Measurements from ENCODE around the gene GATA2.

Gene GATA2

GRCh38 chr3:128492671-128493569 is at the start of gene GATA2:
Gene GATA2, minus strand, starts transcription at chr3:128493201. Its CDS starts 6,170 bp downstream, at chr3:128487031.
- no peak for DNase-seq (ENCODE audit: low spot score)

GRCh38 chr3:128541246-128541645 is 48.2 kb upstream of the GATA2 start:
- DNase-seq (ENCODE audit: low spot score) = no peak

GRCh38 chr3:128539376-128539775 is 46.4 kb upstream of the GATA2 start:
- no peak for DNase-seq (ENCODE audit: low spot score)

GRCh38 chr3:128537091-128537703 is 44.2 kb upstream of the GATA2 start:
- no peak for DNase-seq (ENCODE audit: low spot score)

DNA sequence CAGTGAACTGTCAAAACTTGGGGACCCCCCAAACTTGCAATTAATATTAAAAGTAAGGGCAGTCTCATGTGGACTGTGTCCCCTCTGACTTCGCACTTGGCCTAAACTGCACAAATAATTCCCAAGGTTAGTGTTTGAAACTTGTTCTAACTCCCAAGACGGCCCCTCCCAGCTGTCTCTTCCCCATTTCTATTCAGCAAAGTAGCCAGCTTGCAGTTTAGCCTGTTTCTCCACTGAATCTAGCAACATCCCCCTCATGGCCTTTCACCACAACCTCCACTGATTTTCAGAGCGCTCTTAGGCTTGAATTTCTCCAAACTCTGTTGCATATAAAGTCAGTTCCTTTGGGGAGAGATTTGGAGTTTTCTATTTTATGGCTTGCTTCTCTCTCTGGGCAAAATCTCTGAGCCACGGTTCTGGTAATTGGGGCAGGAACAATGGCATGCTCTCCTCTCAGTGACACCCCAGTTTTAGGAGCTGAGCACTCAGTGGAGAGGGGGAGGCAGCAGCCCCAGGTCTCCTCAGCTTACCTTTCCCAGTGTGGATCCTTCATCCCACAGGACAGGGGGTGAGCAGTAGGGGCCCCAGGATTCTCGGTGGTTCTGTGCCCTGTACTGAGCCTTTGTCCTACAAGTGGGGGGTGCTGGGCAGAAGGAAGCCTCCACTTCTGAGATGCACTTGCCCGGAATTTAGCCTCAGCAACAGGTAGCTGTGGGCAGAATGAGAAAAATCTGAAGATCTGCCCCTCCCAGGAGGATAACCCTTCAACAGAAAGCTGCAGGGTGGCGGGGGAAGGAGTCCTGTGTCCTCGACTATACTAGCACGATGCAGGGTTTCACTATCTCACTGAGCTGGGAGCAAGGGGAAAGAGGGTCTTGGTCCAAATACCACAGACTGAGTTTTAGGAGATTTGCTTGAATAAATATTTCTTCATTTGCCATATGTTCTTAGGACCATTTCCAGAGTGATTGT is 39.3 kb upstream of the GATA2 start:
- DNase-seq (ENCODE audit: low spot score) = no peak

DNA sequence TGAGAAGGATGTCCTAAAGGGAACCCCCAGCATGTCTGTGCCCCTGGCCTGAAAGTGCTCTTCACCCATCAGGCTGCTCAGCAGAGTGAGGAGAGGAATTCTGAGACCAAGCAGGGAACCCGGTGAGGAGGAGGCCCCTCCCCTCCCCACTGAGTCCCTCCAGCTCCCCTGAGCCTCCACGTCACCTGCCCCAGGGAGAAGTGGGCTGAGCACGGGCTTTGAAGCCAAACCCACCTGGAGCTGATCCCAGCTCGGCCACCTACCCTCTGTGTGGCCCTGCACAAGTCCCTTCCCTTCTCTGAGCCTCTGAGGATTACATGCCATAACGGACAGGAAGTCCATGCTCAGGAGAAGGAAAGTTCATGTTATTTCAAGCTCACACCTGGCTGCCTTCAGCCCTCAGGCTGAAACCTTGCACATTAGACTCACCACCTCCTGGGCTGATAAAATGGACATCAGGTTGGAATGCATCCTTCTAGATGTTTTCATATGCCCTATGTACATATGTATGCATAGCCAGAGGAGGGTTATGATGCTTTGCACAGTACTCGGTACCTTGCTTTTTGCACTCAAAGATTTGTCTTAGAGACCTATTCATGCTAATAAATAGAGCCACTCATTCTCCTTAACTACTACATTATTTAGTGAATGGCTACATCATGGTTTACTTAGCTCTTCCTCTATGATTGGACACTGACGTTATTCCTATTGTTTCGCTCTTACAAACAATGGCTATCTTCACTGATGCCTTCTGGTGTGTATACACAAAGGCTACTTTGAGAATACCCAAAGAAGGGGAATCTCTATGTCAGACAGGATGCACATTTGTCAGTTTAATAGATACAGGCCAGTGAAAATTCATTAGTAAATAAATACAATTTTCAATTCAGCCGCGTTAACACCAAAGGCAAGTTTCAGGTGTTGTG is 31.6 kb upstream of the GATA2 start:
- no peak for DNase-seq (ENCODE audit: low spot score)

- DNase-seq (ENCODE audit: low spot score) = no peak
These were observed 30.6 kb upstream of the GATA2 start for GRCh38 chr3:128523591-128523990.

DNA sequence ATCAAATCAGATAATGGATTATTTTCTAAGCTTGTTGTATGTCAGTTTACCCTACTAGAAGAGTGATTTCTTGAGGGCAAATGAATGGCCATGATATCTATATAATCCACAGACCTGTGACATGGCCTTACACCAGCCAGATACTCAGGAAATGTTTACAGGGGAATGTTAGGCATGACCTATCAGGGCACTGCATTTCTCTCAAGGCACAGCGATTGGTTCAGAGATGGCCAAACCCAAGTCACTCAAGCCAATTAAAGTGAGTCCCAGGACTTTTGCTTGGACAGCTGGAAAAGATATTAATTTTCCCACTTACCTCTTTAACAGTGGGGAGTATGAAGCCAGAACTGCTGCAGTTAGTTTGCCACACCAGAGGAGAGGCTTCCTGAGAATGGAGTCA is 28.7 kb upstream of the GATA2 start:
- no peak for DNase-seq (ENCODE audit: low spot score)

- no peak for DNase-seq (ENCODE audit: low spot score)
These were observed 25.8 kb upstream of the GATA2 start for GRCh38 chr3:128518587-128519490.

- no peak for DNase-seq (ENCODE audit: low spot score)
These were observed 24.6 kb upstream of the GATA2 start for GRCh38 chr3:128517648-128518047.

GRCh38 chr3:128515967-128516366 is 23.0 kb upstream of the GATA2 start:
- no peak for DNase-seq (ENCODE audit: low spot score)

- no peak for DNase-seq (ENCODE audit: low spot score)
These were observed 15.9 kb upstream of the GATA2 start for GRCh38 chr3:128508852-128509251.

DNA sequence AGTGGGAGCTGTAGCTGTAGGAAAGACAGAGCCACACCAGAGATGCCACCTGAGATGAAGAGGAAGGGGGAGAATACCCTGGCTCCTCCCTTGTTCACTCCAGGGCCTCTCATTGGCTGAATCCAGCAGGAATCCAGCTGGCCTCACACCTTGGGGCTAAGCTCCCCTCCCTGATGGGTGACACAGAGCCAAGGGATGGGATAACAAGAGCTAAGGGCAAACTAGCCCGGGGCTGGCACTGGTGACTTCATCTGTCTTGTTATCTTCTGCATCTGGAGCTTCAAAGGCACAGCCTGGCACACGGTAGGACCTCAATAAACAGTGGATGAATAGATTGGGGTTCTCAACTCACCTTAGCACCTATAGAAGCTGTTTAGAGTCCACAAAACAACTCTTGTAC is 13.8 kb upstream of the GATA2 start:
- DNase-seq (ENCODE audit: low spot score) = no peak

DNA sequence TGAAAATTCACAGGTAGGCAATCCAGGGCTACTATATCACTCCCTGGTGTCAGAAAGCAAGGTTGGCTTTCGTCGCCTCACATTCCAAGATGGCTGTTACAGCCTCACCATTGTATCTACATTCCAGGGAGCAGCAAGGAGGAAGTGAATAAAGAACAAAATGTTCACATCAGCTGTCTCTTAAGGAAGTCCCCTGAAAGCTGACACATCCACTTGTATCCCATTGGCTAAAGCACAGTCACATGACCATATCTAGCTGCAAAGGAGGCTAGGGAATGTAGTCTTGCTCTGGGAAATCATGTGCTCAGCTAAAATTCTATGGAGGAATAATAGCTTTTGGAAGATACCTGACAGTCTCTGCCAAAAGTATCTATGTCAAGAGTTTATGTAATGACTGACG is 12.8 kb upstream of the GATA2 start:
- no peak for DNase-seq (ENCODE audit: low spot score)

- no peak for DNase-seq (ENCODE audit: low spot score)
These were observed 12.1 kb upstream of the GATA2 start for GRCh38 chr3:128504963-128505730.

- no peak for DNase-seq (ENCODE audit: low spot score)
These were observed 11.5 kb upstream of the GATA2 start for GRCh38 chr3:128504533-128504915.

- DNase-seq (ENCODE audit: low spot score) = no peak
These were observed 10.9 kb upstream of the GATA2 start for GRCh38 chr3:128503751-128504532.

- no peak for DNase-seq (ENCODE audit: low spot score)
These were observed 10.2 kb upstream of the GATA2 start for GRCh38 chr3:128503164-128503651.
